Activated naive CD8-positive, alpha-beta T cell treated with anti-CD3 and anti-CD28 coated beads, Interleukin-2, amount 10 ng/mL, durations not matched to agents 7 days and 5 days (primary cell): ENCODE measurements around the gene BCL3. TPM values are rescaled to one million over a fixed set of nuclear protein-coding genes. Genes with fewer than 3 reads are reported as not detected.
A peak's percentile ranks its signal among the peaks of the same experiment; 100 is the strongest.
"Not testable (repeated sequence)": the region's sequence is repeated elsewhere in the genome, so short reads cannot be mapped to it uniquely, and the experiment has no call there.

Experiments used
- ATAC-seq: fragments of 150-1000 bp; cut with Tn5 transposase; one replicate; pipeline ENCODE4 v1.10.0; 2021; ENCODE audit warnings: low read depth, moderate library complexity
- POLR2A ChIA-PET: fragments of 350-600 bp; sonication (Branson Sonifier 250); formaldehyde crosslinking; loops from one replicate; lab custom pipeline; 2021; ENCODE audit warnings: antibody characterized with exemption; lab: Charles Lee
- DNase-seq: peaks from one replicate; pipeline ENCODE4 v3.0.0; 2021
- H3K27ac Mint-ChIP-seq: one replicate; pipeline ENCODE4 v1.8.0; 2022; ENCODE audit warnings: mild to moderate bottlenecking, mixed read lengths
- H3K27me3 Mint-ChIP-seq: one replicate; pipeline ENCODE4 v1.8.0; 2022; ENCODE audit warnings: mild to moderate bottlenecking, moderate library complexity, mixed read lengths
- H3K36me3 Mint-ChIP-seq: one replicate; pipeline ENCODE4 v1.8.0; 2021; ENCODE audit warnings: mild to moderate bottlenecking, mixed read lengths
- H3K4me1 Mint-ChIP-seq: one replicate; pipeline ENCODE4 v1.8.0; 2021; ENCODE audit warnings: mixed read lengths
- H3K4me3 Mint-ChIP-seq: one replicate; pipeline ENCODE4 v1.8.0; 2022; ENCODE audit warnings: mild to moderate bottlenecking, moderate library complexity, mixed read lengths
- H3K9me3 Mint-ChIP-seq: one replicate; pipeline ENCODE4 v1.8.0; 2021; ENCODE audit warnings: mixed read lengths
- total RNA-seq, 2 experiments: library from RNA; stranded (reverse); gene quantifications; one replicate each; pipeline ENCODE4 v1.2.3, GENCODE V29; 2021

Gene BCL3
- total RNA-seq, 2 experiments from 2014 or later = 25.0 to 28.8 TPM

GRCh38 chr19:44762038-44762437 is 13.5 kb downstream of the BCL3 start:
- Mint-ChIP-seq H3K36me3 (peaks cover 35% of the 10 kb centered on the region), H3K4me3 (no peak overlapping the region), H3K4me1 (peaks cover 30% of the 10 kb centered on the region), H3K9me3 (peaks cover 3% of the 10 kb centered on the region), H3K27me3 (no peaks in the 10 kb centered on the region), H3K27ac (peak overlapping the region; percentile 43)
- DNase-seq = no peak
- POLR2A ChIA-PET = interaction anchor here (0.6 to 1.8 kb wide), 3 partner anchors 8 to 9 kb away, joined by 3 to 4 read pairs (median 4); no protein-coding TSS in a partner anchor
- ATAC-seq = no peak

GRCh38 chr19:44765033-44765948 is 16.8 kb downstream of the BCL3 start:
- POLR2A ChIA-PET = interaction anchor here (0.7 to 1.7 kb wide), 2 partner anchors 10 to 41 kb away, joined by 3 to 4 read pairs; no protein-coding TSS in a partner anchor
- no peak for DNase-seq
- Mint-ChIP-seq H3K9me3 (no peaks in the 10 kb centered on the region), H3K4me3 (no peak overlapping the region), H3K27ac (no peak overlapping the region), H3K27me3 (no peaks in the 10 kb centered on the region), H3K4me1 (peaks cover 44% of the 10 kb centered on the region), H3K36me3 (peaks cover 19% of the 10 kb centered on the region)
- ATAC-seq = no peak

GRCh38 chr19:44765949-44766335 is 17.4 kb downstream of the BCL3 start:
- H3K36me3 Mint-ChIP-seq = peaks cover 15% of the 10 kb centered on the region
- POLR2A ChIA-PET = interaction anchor here (0.7 to 1.7 kb wide), 2 partner anchors 10 to 42 kb away, joined by 3 to 4 read pairs; no protein-coding TSS in a partner anchor
- no peak overlapping the region for H3K27ac Mint-ChIP-seq
- H3K27me3 Mint-ChIP-seq = no peaks in the 10 kb centered on the region
- H3K4me1 Mint-ChIP-seq = peaks cover 43% of the 10 kb centered on the region
- H3K9me3 Mint-ChIP-seq = no peaks in the 10 kb centered on the region
- DNase-seq (no peak), ATAC-seq (no peak)
- no peak overlapping the region for H3K4me3 Mint-ChIP-seq

GRCh38 chr19:44767295-44768180 is 19.0 kb downstream of the BCL3 start:
- POLR2A ChIA-PET = interaction anchor here (0.6 to 1.0 kb wide), 4 partner anchors 12 to 41 kb away, joined by 3 to 6 read pairs (median 4); no protein-coding TSS in a partner anchor
- DNase-seq (no peak), ATAC-seq (no peak)
- peaks cover 11% of the 10 kb centered on the region for H3K36me3 Mint-ChIP-seq
- H3K27ac Mint-ChIP-seq = peak overlapping the region; percentile 32
- H3K27me3 Mint-ChIP-seq = no peaks in the 10 kb centered on the region
- H3K4me1 Mint-ChIP-seq = peaks cover 41% of the 10 kb centered on the region
- no peaks in the 10 kb centered on the region for H3K9me3 Mint-ChIP-seq
- peak overlapping the region; percentile 44 for H3K4me3 Mint-ChIP-seq

GRCh38 chr19:44770550-44771257 is 22.2 kb downstream of the BCL3 start:
- peaks cover 6% of the 10 kb centered on the region for H3K27me3 Mint-ChIP-seq
- H3K9me3 Mint-ChIP-seq = no peaks in the 10 kb centered on the region
- ATAC-seq (peak; percentile 96), DNase-seq (peak; percentile 96)
- peak overlapping the region; percentile 76 for H3K4me3 Mint-ChIP-seq
- H3K4me1 Mint-ChIP-seq = peaks cover 31% of the 10 kb centered on the region
- POLR2A ChIA-PET = interaction anchor here (0.8 to 4.6 kb wide), 14 partner anchors 9 to 269 kb away, joined by 3 to 53 read pairs (median 4); no protein-coding TSS in a partner anchor
- peaks cover 6% of the 10 kb centered on the region for H3K36me3 Mint-ChIP-seq
- H3K27ac Mint-ChIP-seq = peak overlapping the region; percentile 85

- ATAC-seq, DNase-seq, H3K36me3 Mint-ChIP-seq, H3K4me3 Mint-ChIP-seq, H3K27me3 Mint-ChIP-seq, H3K9me3 Mint-ChIP-seq, H3K27ac Mint-ChIP-seq: not testable (repeated sequence)
- POLR2A ChIA-PET = interaction anchor here (0.7 to 4.6 kb wide), 3 partner anchors 33 to 83 kb away, joined by 3 to 53 read pairs (median 5); no protein-coding TSS in a partner anchor
- H3K4me1 Mint-ChIP-seq = peaks cover 31% of the 10 kb centered on the region
These were observed 23.6 kb downstream of the BCL3 start for GRCh38 chr19:44772144-44772543.

- no peaks in the 10 kb centered on the region for H3K9me3 Mint-ChIP-seq
- H3K27ac Mint-ChIP-seq = no peak overlapping the region
- no peak overlapping the region for H3K4me3 Mint-ChIP-seq
- POLR2A ChIA-PET = interaction anchor here (4.6 kb wide), 1 partner anchor 49 kb away, joined by 53 read pairs; no protein-coding TSS in a partner anchor
- H3K36me3 Mint-ChIP-seq = peaks cover 3% of the 10 kb centered on the region
- DNase-seq (no peak), ATAC-seq (no peak)
- H3K4me1 Mint-ChIP-seq = peaks cover 23% of the 10 kb centered on the region
- H3K27me3 Mint-ChIP-seq = peaks cover 6% of the 10 kb centered on the region
These were observed 24.5 kb downstream of the BCL3 start for GRCh38 chr19:44772959-44773358.

GRCh38 chr19:44775676-44776240 is 27.2 kb downstream of the BCL3 start:
- peaks cover 5% of the 10 kb centered on the region for H3K4me1 Mint-ChIP-seq
- no peak overlapping the region for H3K27ac Mint-ChIP-seq
- H3K4me3 Mint-ChIP-seq = no peak overlapping the region
- H3K27me3 Mint-ChIP-seq = peaks cover 6% of the 10 kb centered on the region
- DNase-seq (no peak), ATAC-seq (no peak)
- POLR2A ChIA-PET = interaction anchor here (0.7 kb wide), 1 partner anchor 298 kb away, joined by 6 read pairs; no protein-coding TSS in a partner anchor
- no peaks in the 10 kb centered on the region for H3K9me3 Mint-ChIP-seq
- no peaks in the 10 kb centered on the region for H3K36me3 Mint-ChIP-seq

- Mint-ChIP-seq H3K27me3 (peaks cover 6% of the 10 kb centered on the region), H3K4me3 (no peak overlapping the region), H3K9me3 (no peaks in the 10 kb centered on the region), H3K36me3 (no peaks in the 10 kb centered on the region), H3K4me1 (peaks cover 2% of the 10 kb centered on the region), H3K27ac (no peak overlapping the region)
- POLR2A ChIA-PET = interaction anchor here (0.7 kb wide), 1 partner anchor 298 kb away, joined by 6 read pairs; no protein-coding TSS in a partner anchor
- DNase-seq (no peak), ATAC-seq (no peak)
These were observed 28.0 kb downstream of the BCL3 start for GRCh38 chr19:44776402-44777096.

GRCh38 chr19:44777715-44778347 is 29.3 kb downstream of the BCL3 start, which contains the start of gene CBLC:
Gene CBLC (plus strand): TSS chr19:44777890. CDS start chr19:44777932, 42 bp downstream.
- POLR2A ChIA-PET = no interaction called here
- DNase-seq = no peak
- peaks cover 5% of the 10 kb centered on the region for H3K27me3 Mint-ChIP-seq
- no peaks in the 10 kb centered on the region for H3K4me1 Mint-ChIP-seq
- ATAC-seq = no peak
- no peaks in the 10 kb centered on the region for H3K36me3 Mint-ChIP-seq
- no peak within 1 kb of the TSS for H3K27ac Mint-ChIP-seq
- no peak within 1 kb of the TSS for H3K4me3 Mint-ChIP-seq
- H3K9me3 Mint-ChIP-seq = no peaks in the 10 kb centered on the region

GRCh38 chr19:44779150-44779549 is 30.6 kb downstream of the BCL3 start:
- ATAC-seq = no peak
- Mint-ChIP-seq H3K27me3 (no peaks in the 10 kb centered on the region), H3K9me3 (no peaks in the 10 kb centered on the region), H3K4me1 (peaks cover under 1% of the 10 kb centered on the region), H3K36me3 (no peaks in the 10 kb centered on the region), H3K4me3 (no peak overlapping the region), H3K27ac (peak overlapping the region; percentile 25)
- no peak for DNase-seq
- POLR2A ChIA-PET = no interaction called here
